ENCODE data around the gene ACP2. TPM values are rescaled to one million over a fixed set of nuclear protein-coding genes. Genes with fewer than 3 reads are reported as not detected.

The ACP2 gene
- total RNA-seq, 6 experiments from 2014 or later = 53.3 to 173 (median 64.1) TPM

GRCh38 chr11:47257517-47258316 lies 9.1 kb upstream of the ACP2 start, which contains the start of gene NR1H3:
Gene NR1H3 (plus strand): TSS chr11:47257996. CDS start chr11:47259217, 1,221 bp downstream.
- ATAC-seq (peak; percentile 76 to 86 (median 81)), DNase-seq (peak; percentile 88 to 95 (median 92))
- H3K4me1 ChIP-seq = peaks cover 0 to 55% (median 24%) of the 10 kb centered on the region in 4 donors
- TF ChIP-seq POLR2A (IDR thresholded peaks at IDR 0.05) (peak; percentile 45), CTCF (IDR thresholded peaks at IDR 0.05) (peak; percentile 36 to 57 (median 42))
- no peaks in the 10 kb centered on the region for H3K27me3 ChIP-seq
- H3K27ac ChIP-seq = peak within 1 kb of the TSS; percentile 50 to 84 (median 71)
- H3K36me3 ChIP-seq = peaks cover 0 to 11% (median 3%) of the 10 kb centered on the region in 4 donors
- H3K9me3 ChIP-seq = no peaks in the 10 kb centered on the region
- intact Hi-C loops (cut with DNase I) = no loop called here
- WGBS (ENCODE audit: insufficient coverage, low coverage, low lambda C conversion rate, missing lambda C conversion rate) = 14% methylated on average over 9 of the region's 15 CpGs
- H3K4me3 ChIP-seq = peak within 1 kb of the TSS; percentile 47 to 73 (median 59)

- no peaks in the 10 kb centered on the region for H3K27me3 ChIP-seq
- peak overlapping the region; percentile 50 to 84 (median 71) for H3K27ac ChIP-seq
- intact Hi-C loops (cut with DNase I) = no loop called here
- H3K36me3 ChIP-seq = peaks cover 0 to 6% (median 2%) of the 10 kb centered on the region in 4 donors
- 0% methylated on average over 1 of the region's 2 CpGs for WGBS (ENCODE audit: insufficient coverage, low coverage, low lambda C conversion rate, missing lambda C conversion rate)
- peak overlapping the region; percentile 47 to 73 (median 59) for H3K4me3 ChIP-seq
- TF ChIP-seq POLR2A (IDR thresholded peaks at IDR 0.05) (no peak), CTCF (IDR thresholded peaks at IDR 0.05) (no peak)
- peaks cover 0 to 55% (median 24%) of the 10 kb centered on the region in 4 donors for H3K4me1 ChIP-seq
- no peak for DNase-seq
- H3K9me3 ChIP-seq = no peaks in the 10 kb centered on the region
- no peak for ATAC-seq
These were observed 8.5 kb upstream of the ACP2 start for GRCh38 chr11:47257177-47257516.

- no peak for DNase-seq
- peaks cover 0 to 4% (median under 1%) of the 10 kb centered on the region in 4 donors for H3K36me3 ChIP-seq
- intact Hi-C loops (cut with DNase I) = no loop called here
- no peaks in the 10 kb centered on the region for H3K9me3 ChIP-seq
- TF ChIP-seq POLR2A (IDR thresholded peaks at IDR 0.05) = no peak
- TF ChIP-seq CTCF (IDR thresholded peaks at IDR 0.05) = no peak
- H3K27ac ChIP-seq = peak overlapping the region in 1 of 3 donors; percentile 84
- WGBS (ENCODE audit: insufficient coverage, low coverage, low lambda C conversion rate, missing lambda C conversion rate) = 66% methylated on average over 6 of the region's 6 CpGs
- H3K4me1 ChIP-seq = peaks cover 0 to 55% (median 24%) of the 10 kb centered on the region in 4 donors
- ATAC-seq = no peak
- no peak overlapping the region for H3K4me3 ChIP-seq
- no peaks in the 10 kb centered on the region for H3K27me3 ChIP-seq
These were observed 7.8 kb upstream of the ACP2 start for GRCh38 chr11:47256374-47256773.

- Histone ChIP-seq H3K4me1 (peaks cover 0 to 50% (median 24%) of the 10 kb centered on the region in 4 donors), H3K36me3 (no peaks in the 10 kb centered on the region), H3K27me3 (no peaks in the 10 kb centered on the region), H3K4me3 (no peak overlapping the region), H3K27ac (peak overlapping the region; percentile 64 to 84 (median 68)), H3K9me3 (no peaks in the 10 kb centered on the region)
- TF ChIP-seq POLR2A (IDR thresholded peaks at IDR 0.05) (no peak), CTCF (IDR thresholded peaks at IDR 0.05) (no peak)
- intact Hi-C loops (cut with DNase I) = no loop called here
- WGBS (ENCODE audit: insufficient coverage, low coverage, low lambda C conversion rate, missing lambda C conversion rate) = 31% methylated on average over 2 of the region's 3 CpGs
- DNase-seq (no peak), ATAC-seq (peak in 3 of 4 donors; percentile 2 to 7 (median 4))
These were observed 5.8 kb upstream of the ACP2 start for GRCh38 chr11:47254386-47254785.
